Measurements from ENCODE around the gene FAM163A.

FAM163A gene

GRCh38 chr1:179753061-179753460 is 10.0 kb downstream of the FAM163A start:
- DNase-seq = no peak

- no peak for DNase-seq
Observed at GRCh38 chr1:179754041-179754624, 11.0 kb downstream of the FAM163A start.

- DNase-seq = no peak
Observed at GRCh38 chr1:179757933-179758332, 14.8 kb downstream of the FAM163A start.

GRCh38 chr1:179760521-179760920 is 17.4 kb downstream of the FAM163A start:
- no peak for DNase-seq

GRCh38 chr1:179761296-179761695 is 18.2 kb downstream of the FAM163A start:
- DNase-seq = no peak

GRCh38 chr1:179761846-179762640 is 19.0 kb downstream of the FAM163A start:
- DNase-seq = no peak

- DNase-seq = no peak
Observed at GRCh38 chr1:179767177-179767581, 24.1 kb downstream of the FAM163A start.

- no peak for DNase-seq
Observed at GRCh38 chr1:179767996-179768395, 24.9 kb downstream of the FAM163A start.

- no peak for DNase-seq
Observed at GRCh38 chr1:179770887-179771502, 27.9 kb downstream of the FAM163A start.

GRCh38 chr1:179773264-179773663 is 30.2 kb downstream of the FAM163A start:
- no peak for DNase-seq

GRCh38 chr1:179774000-179774399 is 30.9 kb downstream of the FAM163A start:
- DNase-seq = no peak

GRCh38 chr1:179774566-179774965 is 31.5 kb downstream of the FAM163A start:
- DNase-seq = no peak

- DNase-seq = no peak
Observed at GRCh38 chr1:179775009-179775408, 31.9 kb downstream of the FAM163A start.

- no peak for DNase-seq
Observed at GRCh38 chr1:179776831-179777230, 33.7 kb downstream of the FAM163A start.

GRCh38 chr1:179777731-179778130 is 34.6 kb downstream of the FAM163A start:
- no peak for DNase-seq

GRCh38 chr1:179779645-179780272 is 36.7 kb downstream of the FAM163A start:
- no peak for DNase-seq

- peak; percentile 16 for DNase-seq
Observed at GRCh38 chr1:179781962-179782361, 38.9 kb downstream of the FAM163A start.

- DNase-seq = no peak
Observed at GRCh38 chr1:179785031-179785431, 41.9 kb downstream of the FAM163A start.

GRCh38 chr1:179785728-179786127 is 42.6 kb downstream of the FAM163A start:
- no peak for DNase-seq

GRCh38 chr1:179786815-179787685 is 44.0 kb downstream of the FAM163A start:
- DNase-seq = peak; percentile 5

GRCh38 chr1:179788259-179788658 is 45.2 kb downstream of the FAM163A start:
- no peak for DNase-seq

GRCh38 chr1:179793281-179793680 is 50.2 kb downstream of the FAM163A start:
- DNase-seq = peak; percentile 66

GRCh38 chr1:179794146-179794545 is 51.1 kb downstream of the FAM163A start:
- no peak for DNase-seq
